Measurements from ENCODE around the gene MEG3.

The MEG3 gene

GRCh38 chr14:100901391-100902183, 75.7 kb downstream of the MEG3 start:
- no peak for TF ChIP-seq CTCF (IDR thresholded peaks at IDR 0.05; ENCODE audit: low read depth, low read length, missing control alignments)

DNA sequence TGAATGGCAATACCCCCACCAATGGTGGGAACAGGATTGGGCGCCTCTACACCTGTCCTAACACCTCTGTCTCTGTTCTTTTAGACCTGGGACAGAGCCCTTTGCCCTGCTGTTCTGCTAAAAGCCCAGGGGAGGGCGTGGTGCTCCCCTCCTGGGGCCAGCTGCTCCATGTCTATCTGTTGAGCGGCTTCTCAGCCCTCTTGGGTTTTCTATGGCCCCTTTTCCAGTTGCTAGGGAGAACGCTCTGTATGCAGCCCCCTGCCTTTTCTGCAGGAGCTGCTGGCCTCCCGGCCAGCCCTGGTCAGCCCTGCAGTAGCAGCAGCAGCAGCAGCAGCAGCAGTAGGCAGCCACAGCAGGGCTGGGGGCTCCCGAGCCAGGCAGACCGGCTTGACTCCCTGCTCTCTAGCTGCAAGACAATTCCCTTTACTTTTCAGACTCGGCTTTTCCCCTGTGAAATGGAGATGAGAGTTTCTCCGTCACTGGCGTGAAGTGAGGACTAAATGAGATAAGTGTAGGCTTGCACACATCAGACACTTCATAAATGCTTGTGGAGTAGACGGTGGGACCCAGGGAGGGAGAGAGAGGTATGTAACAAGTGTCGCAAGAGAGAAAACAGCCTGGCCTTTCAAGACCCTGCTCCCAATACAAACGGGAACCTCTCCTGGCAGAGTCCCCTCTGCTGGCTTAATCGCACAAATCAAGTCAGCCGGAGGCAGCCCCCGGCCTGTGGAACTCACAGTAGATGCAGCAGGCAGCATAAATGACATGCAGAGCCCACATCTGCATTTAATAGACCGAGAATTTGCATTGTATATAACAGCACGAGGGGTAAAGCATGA, 76.6 kb downstream of the MEG3 start:
- TF ChIP-seq CTCF (IDR thresholded peaks at IDR 0.05; ENCODE audit: low read depth, low read length, missing control alignments): peak; percentile 10
- H3K4me3 ChIP-seq (replicated peaks; ENCODE audit: low read depth, low read length): no peak overlapping the region
- DNase-seq (ENCODE audit: extremely low read depth, low read depth): no peak

More at GRCh38 chr14:100901391-100902183, 75.7 kb downstream of the MEG3 start:
- no peak for DNase-seq (ENCODE audit: extremely low read depth, low read depth)
- H3K4me3 ChIP-seq (replicated peaks; ENCODE audit: low read depth, low read length): no peak overlapping the region

- no peak for TF ChIP-seq CTCF (IDR thresholded peaks at IDR 0.05; ENCODE audit: low read depth, low read length, missing control alignments)
- no peak for DNase-seq (ENCODE audit: extremely low read depth, low read depth)
- H3K4me3 ChIP-seq (replicated peaks; ENCODE audit: low read depth, low read length): no peak overlapping the region
Observed at GRCh38 chr14:100903134-100903468, 77.2 kb downstream of the MEG3 start.

DNA sequence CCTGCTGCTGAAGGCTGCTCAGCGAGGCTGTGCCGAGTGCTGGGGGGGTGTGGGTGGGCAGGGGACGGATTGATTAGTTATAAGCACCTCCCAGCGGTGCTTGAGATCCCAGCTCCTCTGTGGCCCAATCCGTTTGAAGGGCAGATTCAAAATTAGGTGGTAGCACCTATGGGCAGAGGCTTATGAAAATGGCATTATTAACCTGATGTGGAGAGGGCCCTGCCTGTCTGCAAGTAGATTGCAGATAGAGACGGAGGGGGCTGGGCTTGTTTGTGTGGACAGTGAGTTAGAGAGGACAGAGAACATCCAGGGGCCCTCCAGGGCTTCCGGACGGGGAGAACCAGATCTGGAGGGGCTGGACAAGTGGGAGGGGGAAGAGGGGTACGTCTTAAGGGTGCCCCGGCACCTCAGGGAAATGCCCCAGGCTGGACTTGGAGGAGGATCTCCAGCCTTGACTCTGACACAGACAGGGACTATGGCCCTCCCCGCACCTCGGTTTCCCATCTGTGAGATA, 77.8 kb downstream of the MEG3 start, which contains the start of gene RTL1:
RTL1 (minus strand) TSS at position 51 of the 514 bp plus-strand sequence. CDS start 18,934 bp downstream, outside the sequence.
- H3K4me3 ChIP-seq (replicated peaks; ENCODE audit: low read depth, low read length): no peak within 1 kb of the TSS
- TF ChIP-seq CTCF (IDR thresholded peaks at IDR 0.05; ENCODE audit: low read depth, low read length, missing control alignments): no peak
- DNase-seq (ENCODE audit: extremely low read depth, low read depth): no peak

DNA sequence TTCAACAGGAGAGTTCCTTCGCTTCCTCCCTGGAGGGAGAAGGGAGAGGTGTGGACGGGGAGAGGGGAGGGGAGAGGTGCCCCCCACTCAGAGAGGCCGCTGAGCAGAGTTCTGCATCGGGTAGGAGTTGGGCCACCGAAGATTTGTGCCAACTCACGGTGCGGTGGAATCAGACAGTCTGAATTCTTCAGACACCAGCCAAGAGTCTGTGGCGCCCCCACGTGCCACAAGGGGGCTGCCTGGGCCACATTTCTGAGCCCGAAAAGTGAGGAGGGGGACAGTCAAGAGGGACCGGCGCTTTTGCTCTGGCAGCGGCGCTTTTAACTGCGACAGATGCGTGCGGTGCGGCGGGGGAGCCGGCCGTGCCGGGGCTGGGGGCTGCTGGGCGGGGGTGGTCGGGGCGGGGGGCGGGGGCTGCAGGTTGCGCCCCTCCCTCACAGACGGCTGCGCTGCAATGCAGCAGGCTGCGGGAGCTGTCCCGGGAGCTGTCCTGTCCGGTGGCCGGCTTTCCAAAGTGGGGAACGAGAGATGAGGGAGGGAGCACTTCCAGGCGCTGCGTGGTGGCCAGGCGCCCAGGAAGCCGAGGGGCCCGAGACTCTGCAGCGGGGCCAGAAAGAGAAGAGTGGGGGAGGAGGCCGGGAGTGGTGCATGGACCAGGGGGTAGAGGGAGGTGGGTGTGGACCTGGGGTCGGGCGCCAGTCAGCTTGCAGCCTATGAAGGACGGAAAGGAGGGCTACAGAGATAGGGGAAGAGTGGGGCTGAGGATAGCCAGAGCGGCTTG, 78.6 kb downstream of the MEG3 start:
- DNase-seq (ENCODE audit: extremely low read depth, low read depth): no peak
- TF ChIP-seq CTCF (IDR thresholded peaks at IDR 0.05; ENCODE audit: low read depth, low read length, missing control alignments): peak; percentile 24
- H3K4me3 ChIP-seq (replicated peaks; ENCODE audit: low read depth, low read length): no peak overlapping the region

- TF ChIP-seq CTCF (IDR thresholded peaks at IDR 0.05; ENCODE audit: low read depth, low read length, missing control alignments): no peak
- DNase-seq (ENCODE audit: extremely low read depth, low read depth): no peak
- no peak overlapping the region for H3K4me3 ChIP-seq (replicated peaks; ENCODE audit: low read depth, low read length)
Observed at GRCh38 chr14:100905166-100905565, 79.2 kb downstream of the MEG3 start.

Measured in HFF-Myc (cell line).